ENCODE measurements around the gene KIF11.

DNA sequence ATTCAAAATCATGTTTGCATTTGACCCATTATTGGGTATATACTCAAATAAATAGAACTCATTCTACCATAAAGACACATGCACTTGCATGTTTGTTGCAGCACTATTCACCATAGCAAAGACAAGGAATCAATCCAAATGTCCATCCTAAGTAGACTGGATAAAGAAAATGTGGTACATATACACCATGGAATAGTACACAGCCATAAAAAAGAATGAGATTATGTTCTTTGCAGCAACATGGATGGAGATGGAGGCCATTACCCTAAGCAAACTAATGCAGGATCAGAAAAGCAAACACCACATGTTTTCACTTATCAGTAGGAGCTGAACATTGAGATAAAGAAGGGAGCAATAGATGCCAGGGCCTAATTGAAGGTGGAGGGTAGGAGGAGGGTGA lies 84.8 kb downstream of the KIF11 start:
- TF ChIP-seq, protein P1, sequence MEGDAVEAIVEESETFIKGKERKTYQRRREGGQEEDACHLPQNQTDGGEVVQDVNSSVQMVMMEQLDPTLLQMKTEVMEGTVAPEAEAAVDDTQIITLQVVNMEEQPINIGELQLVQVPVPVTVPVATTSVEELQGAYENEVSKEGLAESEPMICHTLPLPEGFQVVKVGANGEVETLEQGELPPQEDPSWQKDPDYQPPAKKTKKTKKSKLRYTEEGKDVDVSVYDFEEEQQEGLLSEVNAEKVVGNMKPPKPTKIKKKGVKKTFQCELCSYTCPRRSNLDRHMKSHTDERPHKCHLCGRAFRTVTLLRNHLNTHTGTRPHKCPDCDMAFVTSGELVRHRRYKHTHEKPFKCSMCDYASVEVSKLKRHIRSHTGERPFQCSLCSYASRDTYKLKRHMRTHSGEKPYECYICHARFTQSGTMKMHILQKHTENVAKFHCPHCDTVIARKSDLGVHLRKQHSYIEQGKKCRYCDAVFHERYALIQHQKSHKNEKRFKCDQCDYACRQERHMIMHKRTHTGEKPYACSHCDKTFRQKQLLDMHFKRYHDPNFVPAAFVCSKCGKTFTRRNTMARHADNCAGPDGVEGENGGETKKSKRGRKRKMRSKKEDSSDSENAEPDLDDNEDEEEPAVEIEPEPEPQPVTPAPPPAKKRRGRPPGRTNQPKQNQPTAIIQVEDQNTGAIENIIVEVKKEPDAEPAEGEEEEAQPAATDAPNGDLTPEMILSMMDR (IDR thresholded peaks at IDR 0.05; ENCODE audit: extremely low read depth in 1 of 2, insufficient read depth in 1 of 2, low read depth in 1 of 2, low read length in 2 of 2) = no peak
- no peak for TF ChIP-seq POLR2AphosphoS5 (IDR thresholded peaks at IDR 0.05; ENCODE audit: insufficient read depth, low read depth, low read length)
- TF ChIP-seq, protein P2, sequence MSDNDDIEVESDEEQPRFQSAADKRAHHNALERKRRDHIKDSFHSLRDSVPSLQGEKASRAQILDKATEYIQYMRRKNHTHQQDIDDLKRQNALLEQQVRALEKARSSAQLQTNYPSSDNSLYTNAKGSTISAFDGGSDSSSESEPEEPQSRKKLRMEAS (IDR thresholded peaks at IDR 0.05; ENCODE audit: insufficient read depth, insufficient read length) = no peak
- no peak for TF ChIP-seq GATA2 (IDR thresholded peaks at IDR 0.05; ENCODE audit: insufficient read depth, insufficient read length, low read depth, low read length)
- TF ChIP-seq POLR2A (IDR thresholded peaks at IDR 0.05; ENCODE audit: low read depth, low read length) = no peak
- no peak for TF ChIP-seq EZH2 (IDR thresholded peaks at IDR 0.05; ENCODE audit: borderline replicate concordance, low read depth, low read length, severe bottlenecking)

All from endothelial cell of umbilical vein (primary cell).